22Rv1 (cell line): ENCODE measurements around the gene IGSF22.
A peak's percentile ranks its signal among the peaks of the same experiment; 100 is the strongest.

Experiments used
- H3K27ac ChIP-seq: fragments of 450-650 bp; 2 replicates; pipeline ENCODE4 v1.5.1; 2017
- CTCF ChIP-seq: fragments of 450-650 bp; IDR thresholded peaks from 2 replicates; pipeline ENCODE4 v1.5.1; 2017; ENCODE audit warnings: mild to moderate bottlenecking
- ZFX ChIP-seq: fragments of 450-650 bp; IDR thresholded peaks from 2 replicates; pipeline ENCODE4 v1.6.1; 2017; ENCODE audit warnings: antibody characterized with exemption, borderline replicate concordance

Gene IGSF22

GRCh38 chr11:18722293-18722637 is 3.7 kb downstream of the IGSF22 start:
- H3K27ac ChIP-seq = peak overlapping the region; percentile 33; the same call in 1 of the 2 replicates
- no peak for TF ChIP-seq ZFX
- peak; percentile 49 for TF ChIP-seq CTCF

GRCh38 chr11:18721561-18722292 is 4.3 kb downstream of the IGSF22 start:
- peak overlapping the region; percentile 33 for H3K27ac ChIP-seq
- TF ChIP-seq CTCF (peak; percentile 78), ZFX (no peak)

GRCh38 chr11:18720808-18721560 is 5.0 kb downstream of the IGSF22 start:
- TF ChIP-seq CTCF = no peak
- TF ChIP-seq ZFX = no peak
- peak overlapping the region; percentile 33 for H3K27ac ChIP-seq

- TF ChIP-seq CTCF = no peak
- no peak for TF ChIP-seq ZFX
- no peak overlapping the region for H3K27ac ChIP-seq
Observed at GRCh38 chr11:18720091-18720807, 5.7 kb downstream of the IGSF22 start.

GRCh38 chr11:18715476-18715875 is 10.5 kb downstream of the IGSF22 start:
- TF ChIP-seq CTCF (no peak), ZFX (no peak)
- H3K27ac ChIP-seq = no peak overlapping the region

GRCh38 chr11:18714443-18714780 is 11.6 kb downstream of the IGSF22 start:
- no peak overlapping the region for H3K27ac ChIP-seq
- TF ChIP-seq CTCF = no peak
- TF ChIP-seq ZFX = no peak
